Hematopoietic multipotent progenitor cell treated with erythropoietin and hydrocortisone succinate and interleukin-3 and kit ligand, for 4 days (in vitro differentiated cells): Measurements from ENCODE around the gene TNFSF13B.
"Not testable (repeated sequence)": the region's sequence is repeated elsewhere in the genome, so short reads cannot be mapped to it uniquely, and the experiment has no call there.

Experiments used
- DNase-seq: peaks from one replicate; pipeline ENCODE4 v3.0.0-alpha.2; 2015

Gene TNFSF13B

GRCh38 chr13:108283110-108283509, 13.6 kb downstream of the TNFSF13B start:
- no peak for DNase-seq

DNA sequence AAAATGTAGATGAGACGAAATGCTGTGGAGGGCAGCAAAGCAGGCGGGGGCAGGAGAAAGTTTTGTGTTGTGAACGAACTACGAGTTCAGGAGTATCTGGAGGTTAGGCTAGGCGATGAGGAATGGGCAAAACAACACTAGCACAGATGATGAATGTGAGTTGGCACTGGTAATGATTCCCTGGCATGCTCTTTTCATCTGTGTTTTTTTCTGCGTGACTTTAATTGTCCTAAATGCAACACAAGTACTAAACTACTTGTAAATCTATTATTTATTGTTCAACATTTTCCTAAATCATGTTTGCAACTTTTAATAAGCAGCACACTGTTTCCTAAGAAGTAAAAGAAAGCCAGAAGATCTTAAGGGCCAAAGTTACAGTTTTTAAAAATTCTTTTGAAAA, 19.2 kb downstream of the TNFSF13B start:
- no peak for DNase-seq

GRCh38 chr13:108289819-108290218, 20.3 kb downstream of the TNFSF13B start:
- DNase-seq, result no peak

DNA sequence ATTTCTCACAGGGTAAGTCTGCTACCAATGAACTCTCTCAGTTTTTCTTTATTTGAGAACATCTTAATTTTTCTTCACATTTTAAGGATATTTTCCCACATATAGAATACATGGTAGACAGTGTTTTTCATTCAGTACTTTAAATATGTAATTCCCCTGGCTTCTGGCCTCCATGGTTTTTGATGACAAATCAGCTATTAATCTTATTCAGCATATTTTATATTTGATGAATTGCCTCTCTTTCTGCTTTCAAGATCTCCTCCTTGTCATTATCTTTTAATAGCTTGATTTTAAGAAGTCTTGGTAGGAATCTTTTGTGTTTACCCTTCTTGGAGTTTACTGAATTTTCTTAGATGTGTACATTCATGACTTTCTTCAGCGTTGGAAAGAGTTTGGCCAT, 27.6 kb downstream of the TNFSF13B start:
- no peak for DNase-seq

DNA sequence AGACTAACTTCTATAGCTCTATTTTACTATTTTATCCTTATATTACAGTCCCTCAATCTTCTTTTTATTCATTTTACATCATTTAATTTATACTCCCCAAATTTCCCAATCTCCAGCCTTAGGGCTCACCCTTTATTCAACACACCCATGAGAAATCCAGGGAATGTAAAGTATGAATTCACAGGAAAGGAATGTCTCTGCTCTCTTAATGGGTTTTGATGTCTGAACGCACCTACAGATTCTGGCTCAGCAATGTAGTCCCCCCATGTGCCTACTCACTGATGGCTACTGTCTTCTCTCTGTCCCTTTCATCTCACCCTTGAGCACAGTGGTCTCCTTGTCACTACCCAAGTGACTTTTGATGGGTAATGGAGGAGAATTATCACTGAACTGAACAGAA, 32.8 kb downstream of the TNFSF13B start:
- no peak for DNase-seq

DNA sequence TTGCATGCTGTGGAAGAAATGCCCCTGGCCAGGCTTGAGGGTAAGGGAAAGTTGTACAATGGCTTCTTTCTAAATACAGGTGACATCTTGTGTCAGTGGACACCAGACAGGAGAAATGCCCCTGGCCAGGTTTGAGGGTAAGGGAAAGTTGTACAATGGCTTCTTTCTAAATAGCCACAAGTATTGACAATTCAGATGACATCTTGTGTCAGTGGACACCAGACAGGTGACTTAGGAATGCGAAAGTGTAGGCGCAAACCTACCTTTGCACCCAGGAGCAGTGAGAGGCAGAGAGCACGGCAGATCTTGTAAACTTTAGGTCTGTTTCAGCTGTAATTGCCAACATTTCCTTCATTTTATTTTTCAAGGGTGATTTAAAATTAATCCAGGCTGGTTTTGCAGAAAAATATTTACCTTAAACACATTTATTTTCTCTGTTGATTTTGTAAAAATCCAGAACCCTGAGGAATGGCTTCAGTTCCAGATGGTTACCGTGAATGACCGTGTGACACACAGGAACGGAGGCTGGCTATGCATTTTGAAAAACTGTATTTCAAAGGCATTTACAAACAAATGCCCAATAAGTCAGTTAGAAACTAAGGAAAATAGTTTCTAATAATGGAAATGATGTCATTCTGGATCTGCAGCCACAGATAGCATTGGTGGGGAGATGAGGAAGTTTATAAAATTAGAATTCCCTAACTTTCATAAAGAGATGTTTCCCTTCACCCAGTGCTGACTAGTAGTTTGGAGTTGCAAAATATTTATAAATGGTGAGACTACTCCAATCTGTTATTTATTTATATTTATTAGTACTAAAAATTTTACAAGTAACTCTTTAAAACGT, 34.9 kb downstream of the TNFSF13B start:
- no peak for DNase-seq

GRCh38 chr13:108305655-108306054, 36.1 kb downstream of the TNFSF13B start:
- no peak for DNase-seq

DNA sequence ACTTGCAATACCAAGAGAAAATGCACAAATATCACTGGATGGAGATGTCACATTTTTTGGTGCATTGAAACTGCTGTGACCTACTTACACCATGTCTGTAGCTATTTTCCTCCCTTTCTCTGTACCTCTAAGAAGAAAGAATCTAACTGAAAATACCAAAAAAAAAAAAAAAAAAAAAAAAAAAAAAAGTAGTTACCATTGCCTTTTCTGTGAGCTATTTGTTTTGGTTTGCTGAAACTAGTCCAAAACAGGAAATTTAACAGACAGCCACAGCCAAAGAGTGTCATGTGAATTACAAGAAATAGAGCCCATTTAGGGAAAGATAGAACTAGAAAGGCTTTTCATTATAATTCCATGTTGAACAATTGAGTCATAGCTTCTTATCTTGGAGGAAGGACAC, 37.3 kb downstream of the TNFSF13B start:
- DNase-seq, result no peak

- DNase-seq, result not testable (repeated sequence)
Observed at GRCh38 chr13:108311596-108311995, 42.1 kb downstream of the TNFSF13B start.

- peak; percentile 62 for DNase-seq
Observed at GRCh38 chr13:108313382-108313781, 43.9 kb downstream of the TNFSF13B start.

DNA sequence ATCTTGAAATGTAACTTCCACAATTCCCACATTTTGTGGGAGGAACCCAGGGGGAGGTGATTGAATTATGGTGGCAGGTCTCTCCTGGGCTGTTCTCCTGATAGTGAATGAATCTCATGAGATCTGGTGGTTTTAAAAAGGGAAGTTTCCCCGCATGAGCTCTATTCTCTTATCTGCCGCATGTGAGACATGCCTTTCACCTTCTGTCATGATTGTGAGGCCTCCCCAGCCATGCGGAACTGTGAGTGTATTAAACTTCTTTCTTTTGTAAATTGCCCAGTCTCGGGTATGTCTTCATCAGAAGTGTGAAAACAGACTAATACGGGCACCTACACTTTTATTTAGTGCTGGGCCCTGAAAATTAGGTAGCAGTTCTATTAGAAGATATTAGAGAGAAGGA, 45.8 kb downstream of the TNFSF13B start:
- peak; percentile 40 for DNase-seq

- DNase-seq, result no peak
Observed at GRCh38 chr13:108315991-108316390, 46.5 kb downstream of the TNFSF13B start.

DNA sequence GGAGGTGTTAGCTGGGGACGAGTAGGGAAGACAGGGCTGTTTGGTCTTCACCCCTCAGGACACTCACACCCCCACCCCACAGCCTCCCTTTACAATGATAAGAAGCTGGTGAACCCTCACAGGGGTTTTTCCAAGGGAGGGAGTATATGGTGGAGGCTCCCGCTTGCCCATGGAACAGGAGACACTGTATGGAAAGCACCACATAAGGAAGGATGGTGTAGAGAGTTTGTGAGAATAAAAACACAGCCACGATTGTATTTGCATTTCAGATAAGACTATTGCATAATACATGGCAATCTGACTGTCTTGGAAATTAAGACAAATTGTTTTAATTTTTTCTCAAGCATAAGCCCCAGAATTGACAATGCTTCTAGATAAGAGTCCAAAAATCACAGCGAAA, 46.9 kb downstream of the TNFSF13B start:
- no peak for DNase-seq

GRCh38 chr13:108322206-108322824, 52.8 kb downstream of the TNFSF13B start:
- peak; percentile 83 for DNase-seq

DNA sequence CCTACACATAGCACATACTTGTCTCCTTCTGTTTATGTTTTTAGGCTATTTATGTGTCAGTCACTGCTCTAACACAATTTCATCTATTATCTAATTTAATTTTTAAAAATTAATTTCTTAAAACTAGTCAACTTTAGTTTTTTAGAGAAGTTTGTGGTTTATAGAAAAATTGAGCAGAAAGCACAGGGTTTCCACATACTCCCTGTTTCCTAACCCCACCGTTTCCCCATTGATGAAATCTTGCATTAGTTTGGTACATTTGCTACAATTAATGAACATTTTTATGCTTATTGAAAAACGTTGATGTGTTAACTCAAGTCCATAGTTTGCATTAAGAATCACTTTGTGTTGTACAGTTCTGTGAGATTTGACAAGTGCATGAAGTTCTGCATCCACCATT, 53.5 kb downstream of the TNFSF13B start:
- DNase-seq, result peak; percentile 54

- DNase-seq, result no peak
Observed at GRCh38 chr13:108325863-108326262, 56.3 kb downstream of the TNFSF13B start.

DNA sequence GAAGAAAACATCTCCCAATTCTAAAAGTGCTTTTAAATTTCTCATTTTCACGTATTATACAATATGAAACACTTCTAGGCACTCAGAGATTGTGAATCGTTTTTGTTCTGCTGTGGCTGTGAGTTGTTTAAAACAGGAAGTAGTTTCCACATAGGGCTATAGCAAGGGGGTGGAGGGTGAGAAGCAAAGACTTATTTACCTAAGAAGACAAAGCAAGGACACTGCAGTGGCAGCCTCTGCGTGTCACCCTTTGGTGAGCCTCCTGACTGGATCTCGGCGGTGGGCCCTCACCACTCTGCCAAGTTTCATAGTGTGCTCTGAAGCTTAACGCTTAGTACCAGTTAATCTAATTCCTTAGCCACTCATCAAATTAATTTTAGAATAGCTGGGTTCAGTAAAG, 56.8 kb downstream of the TNFSF13B start:
- peak; percentile 81 for DNase-seq

DNA sequence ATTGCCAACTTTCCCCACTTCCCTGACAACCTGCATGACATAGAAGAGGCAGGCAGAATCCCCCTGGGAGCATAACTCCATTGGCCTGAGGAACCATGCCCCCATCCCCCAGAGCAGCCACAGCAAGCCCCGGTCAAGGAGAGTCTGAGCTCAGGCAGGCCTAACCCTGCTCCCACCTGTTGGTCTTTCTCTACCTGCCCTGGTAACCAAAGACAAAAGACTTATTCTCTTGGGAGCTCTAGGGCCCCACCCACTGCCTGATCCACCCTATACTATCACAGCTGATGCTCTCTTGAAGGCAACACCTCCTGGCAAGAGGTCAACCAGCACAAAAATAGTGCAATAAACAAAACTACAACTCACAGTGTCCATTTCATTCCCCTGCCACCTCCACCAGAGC, 59.3 kb downstream of the TNFSF13B start:
- no peak for DNase-seq

DNA sequence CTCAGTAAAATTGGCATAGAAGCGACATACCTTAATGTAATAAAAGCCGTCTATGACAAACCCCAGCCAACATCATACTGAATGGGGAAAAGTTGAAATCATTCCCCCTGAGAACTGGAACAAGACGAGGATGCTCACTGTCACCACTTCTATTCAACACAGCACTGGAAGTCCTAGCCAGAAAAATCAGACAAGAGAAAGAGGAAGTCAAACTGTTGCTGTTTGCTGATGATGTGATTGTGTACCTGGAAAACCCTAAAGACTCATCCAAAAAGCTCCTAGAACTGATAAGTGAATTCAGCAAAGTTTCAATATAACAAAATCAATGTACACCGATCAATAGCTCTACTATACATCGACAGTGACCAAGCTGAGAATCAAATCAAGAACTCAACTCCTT, 63.3 kb downstream of the TNFSF13B start:
- no peak for DNase-seq

GRCh38 chr13:108342369-108343289, 73.1 kb downstream of the TNFSF13B start:
- DNase-seq, result peak; percentile 70

GRCh38 chr13:108345016-108345415, 75.5 kb downstream of the TNFSF13B start:
- DNase-seq, result no peak

GRCh38 chr13:108346376-108346775, 76.9 kb downstream of the TNFSF13B start:
- DNase-seq, result no peak

- no peak for DNase-seq
Observed at GRCh38 chr13:108349269-108349668, 79.8 kb downstream of the TNFSF13B start.
